HepG2 (cell line): ENCODE results near the gene GNA15. TPM values are rescaled to one million over a fixed set of nuclear protein-coding genes. Genes with fewer than 3 reads are reported as not detected.

Source experiments
- AGO2 ChIP-seq: fragments of 200-400 bp; formaldehyde crosslinking; optimal IDR thresholded peaks from 2 replicates; pipeline ENCODE3; 2017; ENCODE audit warnings: mild to moderate bottlenecking, low read depth, low read length, moderate library complexity
- CREB1 ChIP-seq, 2 experiments: fragments of 450-650 bp in 1 of 2; IDR thresholded peaks; 2 replicates each; pipeline ENCODE4 v1.6.1; 2016 to 2017; ENCODE audit warnings: control low read depth in 1 of 2, mild to moderate bottlenecking in 1 of 2, missing compliant biosample characterization in 1 of 2, missing genetic modification characterization in 1 of 2
- GLMP ChIP-seq: sonication (generic); formaldehyde crosslinking; IDR thresholded peaks from 2 replicates; pipeline ENCODE4 v1.9.0; 2021; ENCODE audit warnings: missing genetic modification reagents, mild to moderate bottlenecking, borderline replicate concordance
- HMGXB4 ChIP-seq, 2 experiments: sonication (generic) in 1 of 2; formaldehyde crosslinking in 1 of 2; IDR thresholded peaks; 2 replicates each; pipeline versions ENCODE4 v1.4.0 to v1.6.1; 2018 to 2020; ENCODE audit warnings: missing genetic modification reagents in 2 of 2, borderline replicate concordance in 1 of 2, low read depth in 1 of 2, mild to moderate bottlenecking in 1 of 2, missing biosample characterization in 1 of 2
- MAF1 ChIP-seq: sonication (generic); formaldehyde crosslinking; IDR thresholded peaks from 2 replicates; pipeline ENCODE4 v1.5.0; 2020; ENCODE audit warnings: missing genetic modification reagents, borderline replicate concordance
- SMARCE1 ChIP-seq: fragments of 450-650 bp; IDR thresholded peaks from 2 replicates; pipeline ENCODE4 v1.6.1; 2017; ENCODE audit warnings: borderline replicate concordance
- ZNF318 ChIP-seq: sonication (generic); formaldehyde crosslinking; IDR thresholded peaks from 2 replicates; pipeline ENCODE4 v1.4.0; 2020; ENCODE audit warnings: mild to moderate bottlenecking, missing genetic modification reagents
- ZNF607 ChIP-seq: sonication (generic); formaldehyde crosslinking; IDR thresholded peaks from 2 replicates; pipeline ENCODE4 v1.5.1; 2020; ENCODE audit warnings: missing genetic modification reagents, mild to moderate bottlenecking, borderline replicate concordance
- ZNF639 ChIP-seq: conservative IDR thresholded peaks from 2 replicates; pipeline ENCODE4 v1.6.1; 2018; ENCODE audit warnings: missing genetic modification reagents
- ZNF746 ChIP-seq: sonication (generic); formaldehyde crosslinking; IDR thresholded peaks from 2 replicates; pipeline ENCODE4 v1.8.0; 2022; ENCODE audit warnings: mild to moderate bottlenecking, missing genetic modification reagents
- ZNF75D ChIP-seq: sonication (generic); formaldehyde crosslinking; IDR thresholded peaks from 2 replicates; pipeline ENCODE4 v1.8.1; 2023; ENCODE audit warnings: missing genetic modification reagents, mild to moderate bottlenecking, borderline replicate concordance
- ZNF879 ChIP-seq: sonication (generic); formaldehyde crosslinking; IDR thresholded peaks from 2 replicates; pipeline ENCODE4 v1.8.1; 2023; ENCODE audit warnings: missing genetic modification reagents
- polyA plus RNA-seq, 8 experiments: library from polyadenylated mRNA; depleted of rRNA in 3 of 8; stranded (reverse) in 7 of 8; unstranded in 1 of 8; fragments of >200 nt; fragmentation: Illumina TruSeq in 4 of 8; extraction: Trizol in 4 of 8; gene quantifications; 2 replicates each; pipeline versions ENCODE4 v1.2.1 to v1.2.3, GENCODE V29; 2011 to 2016; ENCODE audit warnings: low read depth in 4 of 8, missing spikeins in 1 of 8, mixed read lengths in 1 of 8; ENCODE audit not compliant: insufficient read depth in 1 of 8
- total RNA-seq, 5 experiments: library from RNA; depleted of rRNA; stranded (reverse); fragments of >200 nt; fragmentation: Illumina TruSeq; extraction: Trizol; gene quantifications; 2 replicates each; pipeline ENCODE4 v1.2.3, GENCODE V29; 2016; ENCODE audit warnings: low read depth in 1 of 5
- TF ChIP-seq, protein P1 (sequence below): sonication (generic); formaldehyde crosslinking; IDR thresholded peaks from 2 replicates; pipeline ENCODE4 v1.8.1; 2022; ENCODE audit warnings: low read depth, mild to moderate bottlenecking, missing genetic modification reagents

The GNA15 gene
- total and polyA plus RNA-seq, 2 of the 13 experiments (the other 11 are each of a cell fraction or from before 2014, with no cell fraction given), result not detected

DNA sequence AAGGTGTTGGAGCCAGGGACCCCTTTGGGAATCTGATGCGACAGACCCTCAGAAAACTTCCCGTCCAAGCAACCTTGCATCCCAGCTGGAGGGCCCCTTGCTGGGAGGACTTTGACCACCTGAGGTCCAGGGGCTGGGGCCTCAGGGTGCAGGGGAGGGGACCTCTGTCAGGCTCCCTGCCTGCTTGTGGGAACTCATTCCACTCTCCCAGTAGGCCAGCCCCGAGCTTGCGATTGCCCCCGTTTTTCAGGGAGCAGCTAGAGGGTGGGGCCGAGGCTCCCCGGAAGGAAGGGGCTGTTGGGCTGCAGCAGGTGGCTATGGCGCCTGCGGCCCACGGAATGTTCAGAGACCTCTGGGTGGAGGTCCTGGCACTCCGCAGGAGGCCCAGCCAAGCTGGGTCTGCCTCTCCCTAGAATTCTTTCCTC is 38.9 kb upstream of the GNA15 start (continued):
- TF ChIP-seq HMGXB4 (CRISPR knock-in tag; IDR thresholded peaks at IDR 0.05; ENCODE audit: borderline replicate concordance in 1 of 2, low read depth in 1 of 2) (peak in 1 of 2 experiments; percentile 18; a peak in 1 of 4 replicates), ZNF607 (CRISPR knock-in tag) (no peak), ZNF75D (CRISPR knock-in tag) (no peak), SMARCE1 (no peak), GLMP (CRISPR knock-in tag) (no peak), ZNF746 (CRISPR knock-in tag) (no peak), ZNF639 (CRISPR knock-in tag) (no peak), AGO2 (no peak), CREB1 (IDR thresholded peaks at IDR 0.05) (no peak), CREB1 (CRISPR knock-in tag; IDR thresholded peaks at IDR 0.05) (no peak), ZNF318 (no peak), ZNF879 (0 out of 2 replicates have a peak, but pooled peaks have one; percentile 61), MAF1 (CRISPR knock-in tag) (no peak)
- TF ChIP-seq, protein P1, sequence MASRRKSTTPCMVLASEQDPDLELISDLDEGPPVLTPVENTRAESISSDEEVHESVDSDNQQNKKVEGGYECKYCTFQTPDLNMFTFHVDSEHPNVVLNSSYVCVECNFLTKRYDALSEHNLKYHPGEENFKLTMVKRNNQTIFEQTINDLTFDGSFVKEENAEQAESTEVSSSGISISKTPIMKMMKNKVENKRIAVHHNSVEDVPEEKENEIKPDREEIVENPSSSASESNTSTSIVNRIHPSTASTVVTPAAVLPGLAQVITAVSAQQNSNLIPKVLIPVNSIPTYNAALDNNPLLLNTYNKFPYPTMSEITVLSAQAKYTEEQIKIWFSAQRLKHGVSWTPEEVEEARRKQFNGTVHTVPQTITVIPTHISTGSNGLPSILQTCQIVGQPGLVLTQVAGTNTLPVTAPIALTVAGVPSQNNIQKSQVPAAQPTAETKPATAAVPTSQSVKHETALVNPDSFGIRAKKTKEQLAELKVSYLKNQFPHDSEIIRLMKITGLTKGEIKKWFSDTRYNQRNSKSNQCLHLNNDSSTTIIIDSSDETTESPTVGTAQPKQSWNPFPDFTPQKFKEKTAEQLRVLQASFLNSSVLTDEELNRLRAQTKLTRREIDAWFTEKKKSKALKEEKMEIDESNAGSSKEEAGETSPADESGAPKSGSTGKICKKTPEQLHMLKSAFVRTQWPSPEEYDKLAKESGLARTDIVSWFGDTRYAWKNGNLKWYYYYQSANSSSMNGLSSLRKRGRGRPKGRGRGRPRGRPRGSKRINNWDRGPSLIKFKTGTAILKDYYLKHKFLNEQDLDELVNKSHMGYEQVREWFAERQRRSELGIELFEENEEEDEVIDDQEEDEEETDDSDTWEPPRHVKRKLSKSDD (CRISPR knock-in tag), result no peak
